GM21447 (cell line): ENCODE data around the gene ARHGAP26.
A peak's percentile ranks its signal among the peaks of the same experiment; 100 is the strongest.
"Not testable (repeated sequence)": the region's sequence is repeated elsewhere in the genome, so short reads cannot be mapped to it uniquely, and the experiment has no call there.

ENCODE experiments used
- ATAC-seq: cut with Tn5 transposase; IDR thresholded peaks from one replicate; pipeline ENCODE4 v1.9.1; 2021; ENCODE audit not compliant: unreplicated experiment

ARHGAP26 gene

DNA sequence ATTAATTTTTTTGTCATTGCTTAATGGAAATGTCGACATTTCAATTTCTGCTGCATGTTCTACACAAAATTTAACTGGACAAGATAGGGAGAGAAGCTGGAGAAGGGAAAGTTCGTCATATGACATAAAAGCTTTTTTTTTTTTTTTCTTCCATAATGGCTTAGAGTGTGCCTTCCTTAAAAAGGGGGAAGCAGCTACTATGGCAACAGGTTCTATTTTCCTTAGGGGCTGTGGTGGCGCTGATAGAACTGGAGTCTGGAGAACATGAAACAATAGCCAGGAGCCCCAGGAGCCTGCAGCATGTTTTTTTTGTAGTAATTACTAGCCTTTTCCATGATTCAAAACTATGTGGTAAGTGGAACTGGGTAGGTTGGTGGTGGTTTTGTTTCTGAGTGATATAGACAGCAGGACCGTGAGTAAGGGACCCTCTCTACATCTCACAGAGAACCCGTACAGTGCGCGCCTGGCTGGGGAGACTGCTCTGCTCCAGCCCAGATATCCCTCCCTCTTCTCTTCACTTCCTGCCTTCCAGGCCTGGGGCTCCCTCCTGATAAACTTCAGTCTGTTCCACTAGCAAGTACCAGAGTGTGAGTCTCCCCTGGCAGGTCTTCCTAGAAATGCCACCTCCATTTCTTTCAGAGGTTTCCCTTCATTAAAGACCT is 331.7 kb downstream of the ARHGAP26 start:
- no peak for ATAC-seq

DNA sequence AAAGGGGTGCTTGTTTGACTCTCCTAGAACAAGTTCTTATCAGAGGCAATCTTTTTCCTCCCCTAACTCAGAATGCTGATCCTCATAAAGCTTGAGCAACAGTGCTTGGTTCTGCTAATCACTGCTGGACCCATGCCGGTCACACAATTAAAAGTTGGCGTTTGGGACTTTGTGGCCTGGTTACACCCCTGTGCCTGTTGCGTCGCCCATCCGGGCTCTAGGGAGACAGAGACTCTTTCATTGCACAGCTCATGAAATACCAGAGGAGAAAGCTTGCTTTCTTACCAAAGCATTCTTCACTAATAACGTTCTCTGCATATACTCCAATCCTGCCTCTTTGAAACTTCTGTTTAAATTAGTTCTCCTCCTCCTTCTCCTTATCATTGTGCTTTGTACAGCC is 332.2 kb downstream of the ARHGAP26 start:
- ATAC-seq, result no peak

DNA sequence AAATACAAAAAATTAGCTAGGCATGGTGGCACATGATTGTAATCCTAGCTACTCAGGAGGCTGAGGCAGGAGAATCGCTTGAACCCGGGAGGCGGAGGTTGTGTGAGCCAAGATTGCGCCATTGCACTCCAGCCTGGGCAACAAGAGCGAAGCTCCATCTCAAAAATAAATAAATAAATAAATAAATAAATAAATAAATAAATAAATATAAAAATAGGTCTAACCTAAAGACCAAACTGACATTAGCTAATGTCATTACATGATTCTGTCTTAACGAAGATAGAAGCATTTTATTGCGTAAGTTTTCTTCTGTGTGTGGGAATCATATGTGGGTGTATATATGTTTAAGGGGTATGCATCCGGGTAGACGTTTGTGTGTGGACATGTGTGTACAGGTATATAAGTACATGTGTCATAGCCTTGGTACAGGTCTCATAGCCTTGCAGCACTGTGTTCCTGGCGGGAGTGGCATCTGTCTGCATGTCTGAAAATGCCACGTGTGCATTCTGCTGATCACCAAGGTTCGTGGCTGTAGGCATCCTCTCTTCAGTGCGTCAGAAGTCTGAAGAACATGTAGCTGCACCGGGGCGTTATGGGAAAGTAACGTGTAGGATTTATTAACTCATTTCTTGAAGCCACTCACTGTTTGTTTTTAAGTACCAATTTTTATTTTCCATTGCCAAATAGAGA is 335.2 kb downstream of the ARHGAP26 start:
- ATAC-seq, result no peak

DNA sequence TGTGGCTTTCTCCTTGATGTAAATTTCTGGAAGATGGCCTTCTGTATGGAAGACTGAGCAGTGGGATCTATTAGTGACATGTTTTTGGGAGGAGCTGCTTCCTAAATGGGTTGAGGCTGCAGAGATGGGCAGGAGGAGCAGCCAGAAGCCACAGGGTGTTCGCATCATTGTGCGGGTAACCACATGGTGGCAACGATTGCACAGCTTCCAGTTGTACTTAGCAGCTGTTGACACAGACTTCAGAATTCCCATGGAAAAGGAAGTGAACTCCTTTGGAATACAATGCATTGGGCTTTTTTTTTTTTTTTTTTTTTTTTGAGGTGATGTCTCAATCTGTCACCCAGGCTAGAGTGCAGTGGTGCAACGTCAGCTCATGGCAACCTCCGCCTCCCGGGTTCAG is 336.0 kb downstream of the ARHGAP26 start:
- ATAC-seq, result no peak

DNA sequence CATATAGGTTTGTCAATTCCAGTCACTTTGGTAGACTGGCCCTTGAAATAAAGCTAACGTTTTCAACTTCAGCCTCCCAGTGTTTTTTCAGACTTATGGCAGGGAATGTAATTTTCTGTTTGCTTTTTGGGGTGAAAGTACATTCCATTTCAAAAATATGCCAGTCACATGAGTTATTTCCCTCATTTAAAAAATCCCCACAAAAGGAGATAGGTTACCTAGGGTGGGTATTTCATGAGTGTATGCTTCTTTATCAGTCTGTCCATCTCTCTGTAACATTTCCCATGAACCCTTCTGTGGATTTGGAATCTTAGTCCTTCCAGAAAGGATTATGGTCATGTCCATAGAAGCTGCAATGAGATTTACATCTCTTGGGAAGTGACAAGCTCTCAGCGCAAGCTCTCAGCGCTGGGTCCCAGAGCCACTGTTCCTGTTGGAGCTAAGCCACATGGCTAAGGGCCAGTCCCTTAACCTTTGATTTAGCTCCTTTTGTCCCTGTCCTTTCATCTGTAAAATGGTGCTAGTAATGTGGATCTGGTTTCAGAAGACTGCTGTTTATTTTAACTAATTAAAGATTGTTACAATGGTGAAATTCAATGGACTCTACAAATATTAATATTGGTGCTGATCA is 338.4 kb downstream of the ARHGAP26 start:
- no peak for ATAC-seq

DNA sequence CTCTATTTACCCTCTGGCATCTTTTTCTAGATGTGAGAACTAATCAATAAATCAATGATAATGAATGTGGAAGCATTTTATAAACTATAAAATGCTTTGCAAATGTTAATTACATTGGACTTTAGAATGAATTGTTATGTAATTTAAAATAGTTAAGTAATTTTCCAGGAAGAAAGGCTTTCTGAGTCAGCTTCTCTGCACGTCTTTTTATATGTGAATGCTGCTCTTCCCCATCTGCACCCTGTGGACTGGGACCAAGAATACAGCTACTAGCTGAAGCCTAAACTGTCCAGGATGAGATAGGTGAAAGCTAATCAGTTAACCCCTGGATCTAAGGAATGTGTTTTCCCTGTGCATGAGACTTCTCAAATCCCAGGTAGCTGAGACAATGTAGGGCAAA is 340.4 kb downstream of the ARHGAP26 start:
- no peak for ATAC-seq

DNA sequence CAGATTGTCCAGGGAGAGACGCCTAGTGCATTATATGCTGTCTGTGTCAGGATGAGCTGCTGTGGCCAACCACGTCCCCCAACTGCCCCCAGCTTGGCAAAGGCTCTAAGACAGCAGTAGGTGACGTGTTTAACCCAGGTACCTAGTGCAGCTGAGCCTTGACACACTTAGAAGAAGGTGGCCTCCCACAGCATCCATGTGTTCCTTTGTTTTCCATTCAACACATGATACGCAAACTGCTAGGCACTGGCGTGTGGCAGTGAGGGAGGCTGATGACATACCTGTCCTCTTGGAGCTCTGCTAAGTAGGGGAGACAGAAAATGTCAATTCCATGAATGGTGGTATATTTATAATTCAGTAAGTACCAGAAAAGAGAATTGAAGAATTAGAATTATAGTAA is 341.6 kb downstream of the ARHGAP26 start:
- no peak for ATAC-seq

DNA sequence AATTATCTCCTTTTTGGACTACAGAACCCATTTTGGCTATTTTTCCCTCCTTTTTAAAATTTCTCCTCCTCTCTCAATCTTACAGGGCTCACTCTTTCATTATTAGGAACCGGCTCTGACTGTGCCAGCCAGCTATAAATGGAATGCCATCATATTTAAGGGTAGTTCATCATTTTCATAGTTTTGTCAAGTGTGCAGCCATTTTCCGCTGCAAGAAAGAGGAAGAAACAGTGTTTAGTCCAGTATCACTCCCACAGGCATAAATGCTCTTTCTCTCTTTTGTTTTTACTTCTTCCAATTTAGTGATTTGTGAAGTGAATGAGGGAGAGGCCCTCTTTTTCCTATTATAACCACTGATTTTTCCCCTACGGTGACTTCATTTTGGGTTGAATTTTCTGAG is 343.3 kb downstream of the ARHGAP26 start:
- no peak for ATAC-seq

DNA sequence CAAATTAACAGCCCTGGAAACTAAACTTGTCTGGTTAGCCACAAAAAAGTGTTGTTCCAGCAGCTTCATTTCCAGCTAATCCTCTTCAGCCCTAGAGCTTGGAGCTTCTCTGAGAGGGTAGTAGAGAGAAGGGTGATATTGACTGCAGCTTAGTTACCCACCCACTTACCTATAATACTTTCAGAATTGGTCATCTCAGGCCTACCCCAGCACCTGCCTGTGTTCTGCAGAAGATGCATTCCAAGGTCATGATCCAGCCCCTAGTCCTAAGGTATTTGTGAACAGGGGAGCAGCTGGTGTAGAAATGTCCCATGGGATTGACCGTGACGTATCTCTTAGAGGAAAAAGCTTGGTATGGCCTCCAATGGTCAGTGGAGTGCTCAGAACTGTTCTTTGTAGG is 344.3 kb downstream of the ARHGAP26 start:
- ATAC-seq, result no peak

DNA sequence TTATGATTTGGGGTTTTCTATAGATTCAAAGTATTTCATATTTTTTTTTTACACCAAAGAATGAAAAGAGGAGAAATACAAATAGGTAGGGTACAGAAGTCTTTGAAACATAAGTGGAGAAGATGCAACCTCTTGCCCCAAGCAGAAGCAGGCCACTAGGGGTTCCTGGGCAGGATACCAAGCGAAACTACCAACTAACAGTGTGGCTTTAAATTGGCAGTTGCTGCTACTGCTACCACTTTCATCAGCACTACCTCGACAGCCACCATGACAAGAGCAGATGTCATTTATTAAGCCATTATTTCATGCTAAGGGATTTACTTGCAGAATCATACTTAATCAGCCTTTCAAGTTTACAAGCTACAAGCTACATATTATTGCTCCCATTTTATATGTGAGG is 345.2 kb downstream of the ARHGAP26 start:
- ATAC-seq, result no peak

DNA sequence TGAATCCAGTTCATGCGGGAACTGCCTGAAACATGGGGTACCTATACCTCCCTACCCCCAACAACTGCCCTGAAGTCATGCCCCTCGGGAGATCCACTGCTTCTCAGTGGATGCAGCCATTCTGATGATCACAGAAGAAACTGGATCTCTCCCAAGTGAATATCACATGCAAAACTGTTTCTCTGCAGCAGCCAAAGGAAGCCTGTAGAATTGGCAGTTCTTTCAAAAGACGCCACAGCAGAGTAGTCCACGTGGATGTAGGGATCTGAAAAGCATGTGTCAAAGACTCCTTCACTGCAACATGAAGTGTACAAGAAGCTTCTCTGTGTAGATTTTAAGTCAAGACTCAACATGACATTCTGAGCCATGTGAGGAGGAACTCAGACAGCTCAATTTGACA is 346.6 kb downstream of the ARHGAP26 start:
- ATAC-seq, result no peak

DNA sequence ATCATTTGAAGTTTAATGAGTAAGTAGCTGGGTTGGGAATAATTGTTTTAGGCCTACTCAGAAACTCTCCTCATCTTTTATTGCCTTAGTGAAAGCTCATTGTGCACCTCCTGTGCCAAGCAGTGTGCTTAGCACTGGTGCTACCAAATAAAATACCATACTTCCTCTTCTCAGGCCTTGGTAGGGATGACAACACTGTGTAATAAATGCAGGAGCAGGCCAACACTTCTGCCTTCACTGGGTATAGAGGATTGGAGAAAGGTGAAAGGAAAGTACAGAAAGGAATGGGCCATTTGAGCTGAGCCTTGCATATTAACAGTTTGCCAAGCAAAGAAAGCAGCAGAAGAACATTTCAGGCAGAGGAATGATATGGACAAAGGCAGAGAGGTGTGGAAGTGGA is 347.6 kb downstream of the ARHGAP26 start:
- no peak for ATAC-seq

DNA sequence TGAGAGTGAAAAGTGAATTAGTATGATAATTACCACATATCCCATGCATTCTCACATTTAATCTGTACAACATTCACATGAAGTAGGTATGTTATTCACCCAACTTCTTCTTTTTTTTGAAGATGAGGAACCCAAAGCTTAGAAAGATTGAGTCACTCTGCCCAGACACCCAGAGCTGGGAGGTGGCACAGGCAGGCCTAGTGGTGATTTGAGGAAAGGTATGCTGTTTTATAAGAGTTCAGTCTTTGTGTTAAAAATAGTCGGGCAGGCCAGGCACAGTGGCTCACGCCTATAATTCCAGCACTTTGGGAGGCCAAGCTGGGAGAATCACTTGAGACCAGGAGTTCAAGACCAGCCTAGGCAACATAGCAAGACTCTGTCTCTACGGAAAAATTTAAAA is 348.0 kb downstream of the ARHGAP26 start:
- no peak for ATAC-seq

DNA sequence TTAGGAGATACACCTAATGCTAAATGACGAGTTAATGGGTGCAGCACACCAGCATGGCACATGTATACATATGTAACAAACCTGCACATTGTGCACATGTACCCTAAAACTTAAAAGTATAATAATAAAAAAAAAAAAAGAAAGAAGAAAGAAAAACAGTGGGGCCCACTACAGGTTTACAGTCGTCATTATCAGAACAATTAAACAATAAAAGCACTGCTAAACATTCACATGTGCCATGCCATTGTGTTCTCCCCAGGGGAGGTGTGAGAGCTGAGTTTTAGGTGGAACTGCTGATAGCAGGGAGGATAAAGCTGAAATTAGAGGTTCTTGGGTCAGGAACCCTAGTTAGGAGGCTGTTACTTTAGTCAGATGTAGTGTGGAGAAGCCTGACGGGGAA is 348.6 kb downstream of the ARHGAP26 start:
- not testable (repeated sequence) for ATAC-seq

DNA sequence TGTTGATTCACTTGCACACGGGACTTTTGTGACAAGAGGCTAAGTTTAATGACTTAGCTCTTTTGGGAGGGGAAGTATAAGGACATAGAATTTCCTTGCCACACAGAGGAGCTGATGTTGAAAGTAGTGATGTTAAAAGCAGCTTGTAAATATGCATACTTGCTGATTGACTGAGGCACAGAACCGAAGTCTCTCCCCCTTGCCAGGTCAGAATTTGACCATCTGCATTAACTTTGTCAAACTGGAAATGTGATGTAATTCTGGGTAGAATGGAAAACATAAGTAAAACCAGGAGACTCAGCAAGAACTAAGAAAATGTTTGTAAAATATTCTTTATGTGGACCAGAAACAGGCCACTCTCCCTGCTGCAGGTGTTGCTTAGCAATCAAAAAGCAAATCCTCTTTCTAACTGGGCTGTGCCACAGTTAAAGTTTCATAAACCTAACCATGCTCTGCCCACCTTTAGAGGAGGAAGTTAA is 349.2 kb downstream of the ARHGAP26 start:
- ATAC-seq, result peak; percentile 67

DNA sequence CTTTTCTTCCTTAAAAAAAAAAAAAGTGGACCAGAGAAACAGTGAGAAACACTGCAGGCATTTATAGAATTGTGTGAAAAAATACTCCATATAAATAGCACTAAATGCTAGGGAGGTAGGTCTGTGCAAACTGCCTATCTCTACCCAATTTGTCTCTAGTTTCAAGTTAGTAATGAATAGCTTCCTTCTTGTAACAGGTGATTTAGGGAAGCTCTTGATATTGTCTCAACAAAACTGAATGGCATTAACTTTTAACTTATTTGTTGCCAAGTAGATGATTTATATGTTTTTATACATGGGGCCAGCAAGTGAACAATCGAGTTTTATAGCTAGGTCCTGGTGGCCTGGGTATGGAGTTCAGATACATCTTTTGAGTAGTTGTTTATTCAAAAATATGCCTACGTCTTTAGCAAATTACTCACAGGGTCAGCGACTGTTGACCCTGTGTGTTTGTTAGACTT is 349.7 kb downstream of the ARHGAP26 start:
- no peak for ATAC-seq

DNA sequence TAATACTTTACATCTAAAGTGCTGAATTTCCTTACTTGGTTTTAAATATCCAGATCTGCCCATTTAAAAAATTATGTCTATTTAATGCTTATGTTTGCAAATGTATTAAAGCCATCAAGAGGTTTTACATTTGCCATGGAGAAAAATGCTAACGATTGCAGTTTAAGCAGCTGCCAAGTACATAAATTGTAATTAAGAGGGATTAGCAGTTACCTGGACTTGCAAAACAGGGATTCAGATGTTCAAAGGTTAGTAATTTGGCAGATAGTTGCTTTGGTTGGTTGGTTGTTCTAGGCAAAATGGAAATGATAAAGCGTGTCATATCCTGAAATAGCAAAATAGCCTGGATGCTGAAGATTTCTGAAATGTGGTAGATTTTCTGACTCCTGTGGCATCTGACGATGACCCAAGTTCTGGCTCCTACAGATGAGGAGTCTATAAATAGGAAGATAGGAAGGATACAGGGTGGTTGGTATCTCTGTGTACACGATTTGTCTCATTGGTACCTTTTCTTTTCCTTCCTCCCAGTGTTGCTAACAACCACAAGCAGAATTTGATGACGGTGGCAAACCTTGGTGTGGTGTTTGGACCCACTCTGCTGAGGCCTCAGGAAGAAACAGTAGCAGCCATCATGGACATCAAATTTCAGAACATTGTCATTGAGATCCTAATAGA is 350.4 kb downstream of the ARHGAP26 start:
- no peak for ATAC-seq

DNA sequence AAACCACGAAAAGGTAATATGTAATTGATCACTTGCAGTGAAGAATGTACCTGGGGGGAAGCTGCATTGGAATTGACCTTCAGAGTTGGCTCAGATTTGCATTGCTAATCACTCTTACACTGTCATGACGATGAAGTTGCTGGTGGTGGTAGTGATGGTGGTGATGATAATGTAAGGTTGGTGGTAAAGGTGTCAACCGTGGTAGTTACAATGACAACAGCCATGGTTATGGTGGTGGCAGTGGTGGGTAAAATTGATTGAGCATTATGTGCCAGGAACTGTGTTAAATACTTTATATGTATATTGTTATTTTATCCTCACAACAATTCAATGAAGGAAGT is 350.9 kb downstream of the ARHGAP26 start:
- ATAC-seq, result no peak

DNA sequence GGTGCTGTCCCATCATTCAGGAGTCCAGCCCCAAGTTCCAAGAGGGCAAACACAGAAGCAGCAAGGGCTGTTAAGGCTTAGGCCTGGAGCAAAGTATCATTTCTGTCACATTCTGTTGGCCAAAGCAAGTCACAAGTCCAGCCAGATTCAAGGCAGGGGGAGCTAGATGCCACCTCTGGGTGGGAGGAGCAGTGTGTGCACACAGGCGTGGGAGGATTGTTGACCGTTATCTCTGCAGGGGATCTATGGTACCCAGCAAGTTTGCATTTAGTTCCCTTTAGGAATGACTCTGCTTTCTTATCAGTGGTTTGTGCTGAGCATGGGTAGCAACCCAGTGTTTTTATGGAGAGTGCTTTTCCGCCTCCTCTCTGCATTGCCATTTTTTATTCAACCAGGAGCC is 354.4 kb downstream of the ARHGAP26 start:
- peak; percentile 47 for ATAC-seq

DNA sequence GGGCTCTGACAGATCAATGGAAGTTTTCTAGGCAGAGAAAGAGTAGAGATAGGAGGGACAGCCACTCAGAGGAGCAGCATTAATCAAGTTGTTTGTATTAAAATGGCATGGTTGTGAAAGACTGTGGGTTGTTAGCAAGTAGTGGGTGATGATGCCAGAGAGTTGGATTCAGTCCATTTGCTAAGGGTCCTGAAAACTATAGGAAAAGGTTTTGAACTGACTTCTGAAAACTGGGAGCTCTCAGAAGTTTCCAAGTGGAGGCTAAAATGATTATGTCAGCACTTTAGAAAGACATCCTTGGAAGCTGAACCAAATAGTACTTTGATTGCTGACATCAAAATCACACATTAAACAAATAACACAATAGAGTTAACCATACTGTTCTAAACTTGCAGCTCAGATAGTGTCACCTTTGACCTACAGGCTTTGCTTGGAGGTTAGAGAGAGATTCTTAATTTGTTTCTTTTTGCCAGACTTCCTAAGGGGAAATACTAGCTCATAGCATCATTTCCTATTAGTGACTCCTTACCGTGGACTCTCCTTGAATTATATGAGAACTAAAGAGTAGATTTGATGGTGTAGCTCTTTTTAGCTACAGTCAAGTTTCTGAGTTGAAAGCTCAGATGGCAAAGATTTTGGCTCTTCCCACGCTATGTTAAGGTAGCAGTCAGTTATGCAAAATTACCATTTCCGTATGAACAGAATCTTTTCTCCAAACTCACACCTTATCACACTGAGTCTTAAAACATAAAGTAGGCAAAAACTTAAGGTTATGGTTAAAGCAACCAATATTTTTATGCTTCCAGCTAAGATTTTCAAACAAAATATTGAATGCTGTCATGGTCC is 356.2 kb downstream of the ARHGAP26 start:
- ATAC-seq, result no peak
